ENCODE measurements around the gene DBF4B. TPM values are rescaled to one million over a fixed set of nuclear protein-coding genes. Genes with fewer than 3 reads are reported as not detected.

The DBF4B gene
- total RNA-seq, 1 donor from 2014 or later: 17.9 TPM

GRCh38 chr17:44792276-44792675, 83.8 kb downstream of the DBF4B start:
- no peak for DNase-seq (ENCODE audit: low spot score in 2 of 2, unreplicated experiment in 2 of 2)
- H3K27me3 Mint-ChIP-seq (ENCODE audit: low read depth): peaks cover 1% of the 10 kb centered on the region
- TF ChIP-seq, protein P1, sequence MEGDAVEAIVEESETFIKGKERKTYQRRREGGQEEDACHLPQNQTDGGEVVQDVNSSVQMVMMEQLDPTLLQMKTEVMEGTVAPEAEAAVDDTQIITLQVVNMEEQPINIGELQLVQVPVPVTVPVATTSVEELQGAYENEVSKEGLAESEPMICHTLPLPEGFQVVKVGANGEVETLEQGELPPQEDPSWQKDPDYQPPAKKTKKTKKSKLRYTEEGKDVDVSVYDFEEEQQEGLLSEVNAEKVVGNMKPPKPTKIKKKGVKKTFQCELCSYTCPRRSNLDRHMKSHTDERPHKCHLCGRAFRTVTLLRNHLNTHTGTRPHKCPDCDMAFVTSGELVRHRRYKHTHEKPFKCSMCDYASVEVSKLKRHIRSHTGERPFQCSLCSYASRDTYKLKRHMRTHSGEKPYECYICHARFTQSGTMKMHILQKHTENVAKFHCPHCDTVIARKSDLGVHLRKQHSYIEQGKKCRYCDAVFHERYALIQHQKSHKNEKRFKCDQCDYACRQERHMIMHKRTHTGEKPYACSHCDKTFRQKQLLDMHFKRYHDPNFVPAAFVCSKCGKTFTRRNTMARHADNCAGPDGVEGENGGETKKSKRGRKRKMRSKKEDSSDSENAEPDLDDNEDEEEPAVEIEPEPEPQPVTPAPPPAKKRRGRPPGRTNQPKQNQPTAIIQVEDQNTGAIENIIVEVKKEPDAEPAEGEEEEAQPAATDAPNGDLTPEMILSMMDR (IDR thresholded peaks at IDR 0.05; ENCODE audit: unreplicated experiment): no peak
- no peaks in the 10 kb centered on the region for H3K4me1 Mint-ChIP-seq
- H3K9me3 Mint-ChIP-seq: no peaks in the 10 kb centered on the region
- no peak overlapping the region for H3K4me3 Mint-ChIP-seq
- H3K27ac Mint-ChIP-seq: no peak overlapping the region
- H3K36me3 Mint-ChIP-seq: no peaks in the 10 kb centered on the region

GRCh38 chr17:44793885-44794842, 85.7 kb downstream of the DBF4B start:
- Mint-ChIP-seq H3K4me3 (no peak overlapping the region), H3K27ac (peak overlapping the region; percentile 67), H3K36me3 (no peaks in the 10 kb centered on the region), H3K9me3 (no peaks in the 10 kb centered on the region), H3K27me3 (ENCODE audit: low read depth) (no peaks in the 10 kb centered on the region), H3K4me1 (no peaks in the 10 kb centered on the region)
- TF ChIP-seq, protein P1 (IDR thresholded peaks at IDR 0.05; ENCODE audit: unreplicated experiment): no peak
- DNase-seq (ENCODE audit: low spot score in 2 of 2, unreplicated experiment in 2 of 2): no peak

- Mint-ChIP-seq H3K27me3 (ENCODE audit: low read depth) (no peaks in the 10 kb centered on the region), H3K9me3 (no peaks in the 10 kb centered on the region), H3K36me3 (peaks cover 3% of the 10 kb centered on the region), H3K4me1 (no peaks in the 10 kb centered on the region), H3K27ac (peak overlapping the region; percentile 67), H3K4me3 (no peak overlapping the region)
- TF ChIP-seq, protein P1 (IDR thresholded peaks at IDR 0.05; ENCODE audit: unreplicated experiment): no peak
- no peak for DNase-seq (ENCODE audit: low spot score in 2 of 2, unreplicated experiment in 2 of 2)
These were observed 86.5 kb downstream of the DBF4B start for GRCh38 chr17:44794851-44795413.

GRCh38 chr17:44795421-44795820, 87.0 kb downstream of the DBF4B start:
- Mint-ChIP-seq H3K27me3 (ENCODE audit: low read depth) (no peaks in the 10 kb centered on the region), H3K4me3 (no peak overlapping the region), H3K27ac (peak overlapping the region; percentile 25), H3K36me3 (peaks cover 3% of the 10 kb centered on the region), H3K9me3 (no peaks in the 10 kb centered on the region), H3K4me1 (no peaks in the 10 kb centered on the region)
- DNase-seq (ENCODE audit: low spot score in 2 of 2, unreplicated experiment in 2 of 2): no peak
- TF ChIP-seq, protein P1 (IDR thresholded peaks at IDR 0.05; ENCODE audit: unreplicated experiment): no peak

DNA sequence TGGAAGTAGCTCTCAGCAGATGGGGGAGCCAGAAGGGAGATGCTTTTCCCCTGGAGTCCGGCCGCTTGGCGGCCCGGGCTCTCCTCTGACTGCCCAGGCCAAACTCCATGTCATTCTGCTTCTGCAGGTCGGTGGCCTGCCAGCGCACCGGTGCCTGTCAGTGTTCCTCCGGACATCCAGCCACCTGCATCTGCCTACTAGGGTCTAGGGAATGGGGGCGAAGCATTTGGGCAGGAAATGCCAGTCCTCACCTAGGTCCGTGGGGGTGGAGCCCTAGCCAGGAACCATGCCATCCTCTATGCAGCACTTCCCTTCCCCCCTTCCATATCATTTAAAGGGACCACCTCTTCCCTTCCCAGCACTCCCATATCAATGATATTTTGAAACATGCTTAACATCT, 87.5 kb downstream of the DBF4B start:
- Mint-ChIP-seq H3K36me3 (peaks cover 3% of the 10 kb centered on the region), H3K27me3 (ENCODE audit: low read depth) (no peaks in the 10 kb centered on the region), H3K9me3 (no peaks in the 10 kb centered on the region), H3K4me1 (no peaks in the 10 kb centered on the region), H3K4me3 (no peak overlapping the region), H3K27ac (no peak overlapping the region)
- no peak for DNase-seq (ENCODE audit: low spot score in 2 of 2, unreplicated experiment in 2 of 2)
- TF ChIP-seq, protein P1 (IDR thresholded peaks at IDR 0.05; ENCODE audit: unreplicated experiment): no peak
